NCI-H2196 (cell line): Measurements from ENCODE around the gene SETD2.
"Not testable (repeated sequence)": the region's sequence is repeated elsewhere in the genome, so short reads cannot be mapped to it uniquely, and the experiment has no call there.

Experiments
- DNase-seq: peaks from one replicate; lab custom pipeline; 2025; ENCODE audit not compliant: unreplicated experiment; lab: John Stamatoyannopoulos, UW

The SETD2 gene

GRCh38 chr3:47036145-47036544, 127.8 kb downstream of the SETD2 start:
- DNase-seq, result no peak

DNA sequence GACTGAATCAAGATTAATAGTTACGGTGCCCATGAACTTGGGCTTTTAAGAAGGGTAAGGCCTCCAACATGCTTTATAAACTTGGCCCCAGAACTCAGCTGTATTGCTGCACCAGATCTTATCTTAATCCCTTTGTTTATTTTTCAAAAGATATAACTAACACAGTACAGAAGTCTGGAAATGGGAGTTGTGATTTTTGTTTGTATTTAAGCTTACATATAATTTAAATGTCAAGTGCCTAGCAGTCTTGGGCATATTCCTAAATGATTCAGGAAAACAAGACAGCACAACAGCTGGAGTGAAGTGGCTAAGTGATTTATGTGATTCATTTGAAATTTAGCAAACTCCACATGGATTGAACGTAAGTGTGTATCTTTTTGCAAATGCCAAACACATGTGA, 128.3 kb downstream of the SETD2 start:
- DNase-seq, result no peak

GRCh38 chr3:47034868-47035489, 128.9 kb downstream of the SETD2 start:
- peak; percentile 12 for DNase-seq

- not testable (repeated sequence) for DNase-seq
Measured at GRCh38 chr3:47031041-47031440, 132.9 kb downstream of the SETD2 start.

GRCh38 chr3:47028667-47029066, 135.2 kb downstream of the SETD2 start:
- DNase-seq, result no peak

GRCh38 chr3:47028146-47028545, 135.8 kb downstream of the SETD2 start:
- no peak for DNase-seq

DNA sequence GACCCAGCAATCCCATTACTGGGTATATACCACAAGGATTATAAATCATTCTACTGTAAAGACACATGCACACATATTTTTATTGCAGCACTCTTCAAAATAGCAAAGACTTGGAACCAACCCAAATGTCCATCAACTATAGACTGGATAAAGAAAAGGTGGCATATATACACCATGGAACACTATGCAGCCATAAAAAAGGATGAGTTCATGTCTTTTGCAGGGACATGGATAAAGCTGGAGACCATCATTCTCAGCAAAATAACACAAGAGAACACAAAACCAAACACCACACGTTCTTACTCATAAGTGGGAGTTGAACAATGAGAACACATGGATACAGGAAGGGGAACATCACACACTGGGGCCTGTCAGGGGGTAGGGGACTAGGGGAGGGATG, 137.5 kb downstream of the SETD2 start:
- not testable (repeated sequence) for DNase-seq

GRCh38 chr3:47024932-47025331, 139.0 kb downstream of the SETD2 start:
- DNase-seq, result no peak

GRCh38 chr3:47022641-47023071, 141.3 kb downstream of the SETD2 start:
- peak; percentile 58 for DNase-seq

GRCh38 chr3:47020311-47020710, 143.6 kb downstream of the SETD2 start:
- no peak for DNase-seq

- no peak for DNase-seq
Measured at GRCh38 chr3:47019201-47019600, 144.7 kb downstream of the SETD2 start.

GRCh38 chr3:47018269-47018611, 145.7 kb downstream of the SETD2 start:
- DNase-seq, result no peak

DNA sequence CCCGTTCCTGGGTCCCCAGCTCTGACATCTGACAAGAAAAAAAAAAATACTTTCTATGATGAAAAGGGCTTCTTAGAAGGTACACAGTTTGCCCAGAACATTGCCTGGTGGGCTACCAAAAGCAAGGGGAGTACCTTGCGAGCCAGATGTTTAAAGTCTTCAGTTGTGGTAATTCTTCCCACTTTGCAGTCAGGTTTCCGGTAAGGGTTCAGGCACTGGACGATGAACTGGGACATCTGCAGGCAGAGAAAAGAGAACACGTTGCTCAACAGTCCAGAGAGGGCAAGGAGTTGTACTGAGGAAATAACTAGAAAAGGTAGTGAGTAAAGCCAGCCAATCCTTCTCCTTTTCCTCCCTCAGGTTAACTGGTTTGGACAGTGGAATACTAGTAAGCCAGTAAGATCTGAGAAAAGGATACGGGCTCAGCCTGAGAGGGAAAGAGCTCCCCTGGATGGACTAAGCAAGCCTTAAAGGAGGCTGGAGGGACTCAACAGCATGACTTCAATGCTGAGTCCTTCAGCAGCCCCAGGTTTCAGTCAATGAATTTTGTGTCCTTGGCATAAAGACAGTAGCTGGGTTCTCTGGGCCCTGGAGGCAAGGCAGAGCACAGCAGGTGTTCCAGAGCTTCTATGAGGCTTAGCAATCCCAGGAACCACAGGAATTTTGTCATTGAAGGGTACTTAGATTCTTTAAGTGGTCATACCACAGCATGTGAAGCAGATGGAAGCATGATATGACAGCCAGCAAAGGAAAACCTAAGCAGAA, 146.2 kb downstream of the SETD2 start:
- no peak for DNase-seq

GRCh38 chr3:47016934-47017435, 146.9 kb downstream of the SETD2 start:
- DNase-seq, result no peak

GRCh38 chr3:47016086-47016933, 147.6 kb downstream of the SETD2 start:
- no peak for DNase-seq

GRCh38 chr3:47015151-47015550, 148.8 kb downstream of the SETD2 start:
- DNase-seq, result no peak

GRCh38 chr3:47014036-47014435, 149.9 kb downstream of the SETD2 start:
- no peak for DNase-seq

GRCh38 chr3:47013231-47013630, 150.7 kb downstream of the SETD2 start:
- DNase-seq, result no peak

- DNase-seq, result no peak
Measured at GRCh38 chr3:47012342-47013230, 151.3 kb downstream of the SETD2 start.

DNA sequence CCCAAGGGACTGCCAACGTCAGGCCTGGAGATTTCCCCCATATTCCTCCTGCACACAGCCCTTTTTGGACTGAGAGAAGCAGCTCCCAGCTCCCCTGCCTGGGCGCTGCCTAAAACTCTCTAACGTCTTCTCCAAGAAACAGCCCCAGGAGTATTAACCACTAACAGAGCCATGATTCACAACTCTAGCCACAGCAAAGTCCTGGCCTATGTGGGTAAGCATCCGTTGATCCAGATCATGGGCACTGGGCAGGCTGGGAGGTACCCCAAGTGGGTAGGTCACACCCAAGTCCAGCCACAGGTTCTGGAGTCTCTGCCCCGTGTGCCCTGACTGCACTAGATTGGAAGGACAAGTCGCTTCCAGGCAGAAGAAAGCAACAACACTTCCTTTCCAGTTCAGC, 152.5 kb downstream of the SETD2 start:
- DNase-seq, result no peak

DNA sequence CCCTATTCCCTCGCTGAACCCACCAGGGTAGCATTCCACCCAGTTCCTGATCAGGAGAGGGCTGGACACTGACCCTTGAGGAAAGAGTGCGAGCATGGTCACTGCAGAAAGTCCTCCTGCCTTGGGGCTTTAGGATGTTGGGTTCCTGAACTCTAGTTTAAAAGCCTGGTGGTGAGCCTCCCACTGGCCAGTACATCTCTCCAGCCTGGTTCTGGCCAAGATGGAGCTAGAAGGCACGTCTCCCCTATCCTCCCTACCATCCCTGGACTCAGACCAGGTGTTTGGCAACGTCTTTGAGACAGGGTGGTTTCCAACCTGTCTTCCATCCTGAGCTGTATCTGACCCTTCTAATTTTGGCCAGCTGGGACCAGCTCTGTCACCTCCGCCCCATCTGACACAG, 153.0 kb downstream of the SETD2 start:
- DNase-seq, result no peak
